Measurements from ENCODE around the gene CD44. TPM values are rescaled to one million over a fixed set of nuclear protein-coding genes. Genes with fewer than 3 reads are reported as not detected.

Gene CD44
- total RNA-seq, 1 experiment from 2014 or later, result 6.1 TPM

DNA sequence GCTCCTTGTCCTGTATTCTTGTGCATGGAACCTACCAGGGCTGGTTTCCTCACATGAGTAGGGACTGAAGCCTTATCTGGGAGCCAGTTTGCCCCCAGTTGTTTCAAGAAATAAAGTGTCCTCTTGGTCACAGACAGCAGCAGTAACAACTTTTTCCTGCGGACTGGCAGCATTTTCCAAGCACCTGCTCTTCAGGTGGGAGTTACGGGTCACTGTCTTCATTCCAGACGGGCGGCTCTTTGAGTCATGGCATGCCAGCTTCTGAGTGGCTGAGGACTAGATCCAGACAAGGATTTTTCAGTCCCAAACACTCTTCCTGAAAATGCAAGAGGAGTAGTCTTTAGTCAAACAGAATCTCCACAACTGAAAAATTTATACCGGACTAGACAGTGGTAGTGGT is 2.7 kb upstream of the CD44 start:
- H3K23me2 ChIP-seq (ENCODE audit: insufficient read length, low read depth, low read length, poor library complexity, severe bottlenecking), result peaks cover 13% of the 10 kb centered on the region
- peaks cover 3% of the 10 kb centered on the region; the same call in 1 of the 2 replicates for H3K4me1 ChIP-seq (ENCODE audit: insufficient read depth, low read length)
- no peaks in the 10 kb centered on the region for H4K20me1 ChIP-seq (ENCODE audit: control insufficient read depth, insufficient read depth, insufficient read length)
- H2AK5ac ChIP-seq (ENCODE audit: insufficient read length, low read length), result no peak overlapping the region
- H2BK120ac ChIP-seq (ENCODE audit: low read depth, low read length, poor library complexity, severe bottlenecking), result no peak overlapping the region
- no peak overlapping the region for H3K18ac ChIP-seq (ENCODE audit: insufficient read length, low read depth, low read length)
- Mint-ChIP-seq H3K27me3 (ENCODE audit: low read depth) (peaks cover 58% of the 10 kb centered on the region), H3K36me3 (ENCODE audit: insufficient read depth in 1 of 3, low read depth in 3 of 3) (no peaks in the 10 kb centered on the region), H3K4me1 (peaks cover 8 to 12% of the 10 kb centered on the region in 2 experiments), H3K27ac (no peak overlapping the region), H3K9me3 (no peaks in the 10 kb centered on the region), H3K4me3 (no peak overlapping the region)
- no peak overlapping the region for H2BK20ac ChIP-seq (ENCODE audit: low read depth, low read length, poor library complexity, severe bottlenecking)
- no peak overlapping the region for H2BK12ac ChIP-seq (ENCODE audit: insufficient read length, low read depth, low read length)
- no peaks in the 10 kb centered on the region for H3K9me3 ChIP-seq (ENCODE audit: control insufficient read depth, low read depth, low read length)
- no peak overlapping the region for H2BK15ac ChIP-seq (ENCODE audit: low read depth, low read length)
- H4K5ac ChIP-seq (ENCODE audit: insufficient read length, low read depth, low read length), result no peak overlapping the region
- H3K14ac ChIP-seq (ENCODE audit: insufficient read depth, low read length), result no peak overlapping the region
- no peak overlapping the region for H4K91ac ChIP-seq (ENCODE audit: insufficient read length, low read depth, low read length)
- H3K4me2 ChIP-seq (ENCODE audit: insufficient read depth, insufficient read length, low read length), result no peak overlapping the region
- no peaks in the 10 kb centered on the region for H3K79me1 ChIP-seq (ENCODE audit: insufficient read depth, low read depth, low read length, poor library complexity, severe bottlenecking)
- H2AFZ ChIP-seq (ENCODE audit: low read length), result no peak overlapping the region
- peaks cover 19% of the 10 kb centered on the region for H3K27me3 ChIP-seq (ENCODE audit: insufficient read depth, low read length)
- no peak overlapping the region for H4K8ac ChIP-seq (replicated peaks; ENCODE audit: insufficient read length, low read depth, low read length)
- H3T11ph ChIP-seq (ENCODE audit: low read length), result no peak overlapping the region
- no peak for TF ChIP-seq CTCF (conservative IDR thresholded peaks at IDR 0.05)
- no peak overlapping the region for H3K23ac ChIP-seq (ENCODE audit: insufficient read length, low read depth, low read length)
- H3K56ac ChIP-seq (ENCODE audit: insufficient read length, low read depth, low read length), result no peak overlapping the region
- no peak overlapping the region for H3K4ac ChIP-seq (ENCODE audit: low read depth, low read length)
- no peak overlapping the region for H3K27ac ChIP-seq (ENCODE audit: insufficient read length, low read depth, low read length)
- H2BK5ac ChIP-seq (ENCODE audit: insufficient read length, low read length), result no peak overlapping the region
- no peak overlapping the region for H3K9ac ChIP-seq (ENCODE audit: extremely low read depth, insufficient read length, low read length)
- no CpG with 5 or more reads among the region's 5 CpGs for WGBS (ENCODE audit: extremely low coverage, insufficient read length, low lambda C conversion rate)
- no peaks in the 10 kb centered on the region for H3K79me2 ChIP-seq (ENCODE audit: insufficient read depth, low read length)
- no peak for DNase-seq
